PC-9 (cell line): ENCODE results near the gene LSM10.
A peak's percentile ranks its signal among the peaks of the same experiment; 100 is the strongest.

Experiments
- CTCF ChIP-seq: fragments of 200-600 bp; sonication (generic); conservative IDR thresholded peaks from 2 replicates; pipeline ENCODE4 v1.6.1; 2017; ENCODE audit warnings: mixed run types, antibody characterized with exemption, mild to moderate bottlenecking, moderate library complexity
- EZH2 ChIP-seq: fragments of 200-600 bp; sonication (generic); IDR thresholded peaks from 2 replicates; pipeline ENCODE4 v1.8.0; 2017; ENCODE audit warnings: antibody characterized with exemption, low read depth

- TF ChIP-seq CTCF: peak; percentile 91
- TF ChIP-seq EZH2: no peak
Measured at GRCh38 chr1:36420836-36421317, 23.2 kb upstream of the LSM10 start.
